H1 (cell line): ENCODE measurements around the gene SKAP1. TPM values are rescaled to one million over a fixed set of nuclear protein-coding genes. Genes with fewer than 3 reads are reported as not detected.

Experiments used
- CTCF ChIA-PET: fragments of 300-600 bp; sonication (Branson Sonifier 250); formaldehyde crosslinking; loops from one replicate; lab custom pipeline; 2021; ENCODE audit not compliant: partially characterized antibody; lab: Charles Lee
- POLR2A ChIA-PET: fragments of 300-600 bp; sonication (Branson Sonifier 250); formaldehyde crosslinking; loops from one replicate; lab custom pipeline; 2021; ENCODE audit warnings: inconsistent platforms; ENCODE audit not compliant: partially characterized antibody; lab: Charles Lee
- DNase-seq, 2 experiments: peaks; one replicate each; pipeline versions ENCODE4 v3.0.0 to v3.0.0-alpha.2; 2010 to 2022; ENCODE audit warnings: low spot score in 2 of 2, low read depth in 1 of 2, mixed read lengths in 1 of 2
- FAIRE-seq: peaks from 2 replicates; lab custom pipeline; 2011; peaks lifted over from hg19 to GRCh38; lab: Jason Lieb, UNC
- H2AFZ ChIP-seq: 2 replicates; pipeline ENCODE4 v1.8.1; 2012; ENCODE audit warnings: low read length, inconsistent platforms
- H2AK5ac ChIP-seq: 2 replicates; pipeline ENCODE4 v1.6.1; 2013; ENCODE audit warnings: low read depth, low read length
- H2BK120ac ChIP-seq: replicated peaks from 2 replicates; pipeline ENCODE3; 2013; ENCODE audit warnings: low read depth, low read length, inconsistent platforms
- H2BK12ac ChIP-seq: 2 replicates; pipeline ENCODE4 v1.6.1; 2013; ENCODE audit warnings: low read depth, low read length
- H2BK15ac ChIP-seq: 2 replicates; pipeline ENCODE4 v1.6.1; 2013; ENCODE audit warnings: low read length
- H2BK20ac ChIP-seq: 2 replicates; pipeline ENCODE4 v1.6.1; 2013; ENCODE audit warnings: low read length
- H2BK5ac ChIP-seq: 2 replicates; pipeline ENCODE4 v1.6.1; 2013; ENCODE audit warnings: low read depth, low read length
- H3K14ac ChIP-seq: 2 replicates; pipeline ENCODE4 v1.6.1; 2013; ENCODE audit warnings: inconsistent platforms; ENCODE audit not compliant: insufficient read length
- H3K18ac ChIP-seq: 2 replicates; pipeline ENCODE4 v1.6.1; 2013; ENCODE audit warnings: low read length; ENCODE audit errors: extremely low read depth
- H3K23ac ChIP-seq: 2 replicates; pipeline ENCODE4 v1.6.1; 2013; ENCODE audit warnings: inconsistent platforms; ENCODE audit not compliant: insufficient read length
- H3K23me2 ChIP-seq: 2 replicates; pipeline ENCODE4 v1.6.1; 2013; ENCODE audit warnings: low read depth, low read length
- H3K27ac ChIP-seq: 2 replicates; pipeline ENCODE4 v1.6.1; 2011; ENCODE audit warnings: low read depth, low read length, inconsistent platforms
- H3K27me3 ChIP-seq, 4 experiments: replicated peaks in 1 of 4; 1 replicate in 1 of 4; 2 replicates in 3 of 4; pipeline versions ENCODE4 v1.6.1 to v1.8.1; 2011 to 2013; ENCODE audit warnings: low read length in 3 of 4, mild to moderate bottlenecking in 3 of 4, inconsistent platforms in 2 of 4, mixed read lengths in 2 of 4, moderate library complexity in 1 of 4; ENCODE audit not compliant: control insufficient read depth in 3 of 4, insufficient read depth in 3 of 4; ENCODE audit errors: extremely low read depth in 1 of 4
- H3K36me3 ChIP-seq, 4 experiments: 2 replicates each; pipeline versions ENCODE4 v1.6.1 to v1.8.1; 2011 to 2013; ENCODE audit warnings: mild to moderate bottlenecking in 4 of 4, low read length in 3 of 4, moderate library complexity in 2 of 4, control low read depth in 1 of 4, inconsistent platforms in 1 of 4; ENCODE audit not compliant: insufficient read depth in 4 of 4, control insufficient read depth in 2 of 4
- H3K4ac ChIP-seq: replicated peaks from 2 replicates; pipeline ENCODE3; 2013; ENCODE audit warnings: low read length, low read depth, mixed read lengths, inconsistent platforms; ENCODE audit not compliant: insufficient read length
- H3K4me1 ChIP-seq, 4 experiments: replicated peaks in 1 of 4; 1 replicate in 1 of 4; 2 replicates in 3 of 4; pipeline versions ENCODE4 v1.6.1 to v1.8.1; 2011 to 2013; ENCODE audit warnings: low read length in 3 of 4, inconsistent platforms in 2 of 4, mixed read lengths in 1 of 4; ENCODE audit not compliant: insufficient read depth in 4 of 4, control insufficient read depth in 3 of 4
- H3K4me2 ChIP-seq, 2 experiments: 2 replicates each; pipeline versions ENCODE4 v1.6.1 to v1.8.1; 2011 to 2013; ENCODE audit warnings: low read depth in 2 of 2, low read length in 2 of 2, control low read depth in 1 of 2, inconsistent platforms in 1 of 2, mild to moderate bottlenecking in 1 of 2; ENCODE audit not compliant: insufficient read depth in 1 of 2
- H3K4me3 ChIP-seq, 4 experiments: fragments of 200-600, 300-600 bp in 1 of 4; sonication (generic), shearing (Covaris generic), sonication (Bioruptor Twin) in 1 of 4; 2 replicates each; pipeline versions ENCODE4 v1.5.1 to v1.8.1; 2011 to 2016; ENCODE audit warnings: low read length in 4 of 4, low read depth in 3 of 4, control low read depth in 2 of 4, inconsistent platforms in 2 of 4, mild to moderate bottlenecking in 2 of 4, mixed read lengths in 1 of 4, moderate library complexity in 1 of 4; ENCODE audit not compliant: insufficient read depth in 2 of 4; ENCODE audit errors: extremely low read depth in 1 of 4
- H3K56ac ChIP-seq: replicated peaks from 2 replicates; pipeline ENCODE3; 2013; ENCODE audit warnings: low read depth, mild to moderate bottlenecking, mixed read lengths, low read length, inconsistent platforms; ENCODE audit not compliant: insufficient read length
- H3K79me1 ChIP-seq: 2 replicates; pipeline ENCODE4 v1.6.1; 2013; ENCODE audit warnings: low read depth, low read length, control low read depth
- H3K79me2 ChIP-seq, 2 experiments: 2 replicates each; pipeline versions ENCODE4 v1.6.1 to v1.8.1; 2012 to 2013; ENCODE audit warnings: low read length in 2 of 2, mild to moderate bottlenecking in 2 of 2, inconsistent platforms in 1 of 2; ENCODE audit not compliant: insufficient read depth in 2 of 2, control insufficient read depth in 1 of 2
- H3K9ac ChIP-seq, 4 experiments: replicated peaks in 1 of 4; 1 replicate in 1 of 4; 2 replicates in 3 of 4; pipeline versions ENCODE4 v1.6.1 to v1.8.1; 2011 to 2013; ENCODE audit warnings: low read depth in 3 of 4, low read length in 3 of 4, control low read depth in 2 of 4, mild to moderate bottlenecking in 2 of 4, moderate library complexity in 2 of 4, inconsistent platforms in 1 of 4; ENCODE audit errors: extremely low read depth in 1 of 4
- H3K9me3 ChIP-seq, 2 experiments: 2 replicates each; pipeline versions ENCODE4 v1.6.1 to v1.8.1; 2012 to 2013; ENCODE audit warnings: mild to moderate bottlenecking in 2 of 2, moderate library complexity in 2 of 2, control low read depth in 1 of 2, inconsistent platforms in 1 of 2, low read depth in 1 of 2, low read length in 1 of 2, mixed read lengths in 1 of 2; ENCODE audit not compliant: insufficient read depth in 2 of 2
- H4K20me1 ChIP-seq, 2 experiments: replicated peaks in 1 of 2; 2 replicates each; pipeline versions ENCODE3 to v1.8.1; 2011 to 2013; ENCODE audit warnings: inconsistent platforms in 2 of 2, low read length in 2 of 2, mild to moderate bottlenecking in 1 of 2; ENCODE audit not compliant: insufficient read depth in 2 of 2, control insufficient read depth in 1 of 2
- H4K5ac ChIP-seq: 2 replicates; pipeline ENCODE4 v1.6.1; 2013; ENCODE audit warnings: low read length, low read depth, mixed read lengths, inconsistent platforms; ENCODE audit not compliant: insufficient read length
- H4K8ac ChIP-seq: 2 replicates; pipeline ENCODE4 v1.8.0; 2013; ENCODE audit warnings: mild to moderate bottlenecking, moderate library complexity, low read length, inconsistent platforms; ENCODE audit not compliant: insufficient read depth; ENCODE audit errors: extremely low read depth
- H4K91ac ChIP-seq: replicated peaks from 2 replicates; pipeline ENCODE3; 2013; ENCODE audit warnings: low read length, mixed read lengths, inconsistent platforms; ENCODE audit not compliant: insufficient read length
- WGBS, 2 experiments: shearing (Covaris generic) in 1 of 2; methylation state at CpG; one replicate each; pipeline versions ENCODE4 v1.1.6 to v1.1.7; 2013 to 2015; ENCODE audit warnings: low lambda C conversion rate in 2 of 2, mixed read lengths in 2 of 2, inconsistent platforms in 1 of 2, low coverage in 1 of 2, missing lambda C conversion rate in 1 of 2; ENCODE audit not compliant: insufficient replicate concordance in 2 of 2, insufficient coverage in 1 of 2, insufficient read length in 1 of 2; ENCODE audit errors: extremely low coverage in 1 of 2, missing lambda C conversion rate in 1 of 2; 5-methylcytosine and 5-hydroxymethylcytosine counted together
- polyA plus RNA-seq, 7 experiments: library from polyadenylated mRNA; depleted of rRNA in 3 of 7; stranded (reverse) in 5 of 7; unstranded in 2 of 7; fragments of >200 nt in 5 of 7; fragments of 200-250 nt in 2 of 7; gene quantifications; 1 replicate in 5 of 7; 2 replicates in 1 of 7; 4 replicates in 1 of 7; pipeline versions ENCODE4 v1.2.1 to v1.2.3, GENCODE V29; 2011 to 2013; ENCODE audit warnings: missing spikeins in 2 of 7, mixed read lengths in 2 of 7
- total RNA-seq: library from RNA; stranded (reverse); fragmentation: NEBNext Ultra II Directional; extraction: Animal tissue kit (Norgen Biotek cat#: 25700); gene quantifications from 2 replicates; pipeline ENCODE4 v1.2.1, GENCODE V29; 2021

SKAP1 gene
- total and polyA plus RNA-seq, 2 of the 8 experiments (the other 6 are each of a cell fraction or from before 2014, with no cell fraction given), result not detected

DNA sequence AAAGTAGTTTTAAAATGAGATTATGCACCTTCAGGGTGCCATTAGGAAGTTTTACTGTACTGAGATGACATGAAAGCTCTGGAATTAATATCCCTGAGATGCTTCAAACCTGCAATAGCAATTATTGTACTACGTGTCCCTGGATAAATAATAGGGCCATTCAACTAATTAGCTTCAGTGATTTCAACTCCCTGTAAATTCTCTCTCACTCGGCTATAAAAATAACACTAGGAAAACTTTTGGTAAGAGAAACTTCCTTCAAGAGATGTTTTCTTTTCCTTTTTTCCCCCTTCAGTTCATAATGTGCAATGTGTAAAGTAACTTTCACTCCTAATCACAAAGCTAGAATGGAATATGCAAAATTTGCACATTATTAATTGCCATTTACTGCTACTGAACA lies 176.0 kb downstream of the SKAP1 start:
- Histone ChIP-seq H3K4ac (no peak overlapping the region), H3K27me3 (no peaks in the 10 kb centered on the region; a peak in 1 of 7 replicates), H3K9ac (no peak overlapping the region), H2BK5ac (no peak overlapping the region), H3K14ac (no peak overlapping the region), H2AFZ (no peak overlapping the region), H4K91ac (no peak overlapping the region), H3K79me2 (no peaks in the 10 kb centered on the region), H2AK5ac (no peak overlapping the region), H2BK12ac (no peak overlapping the region), H3K18ac (no peak overlapping the region), H2BK15ac (no peak overlapping the region), H3K56ac (no peak overlapping the region), H3K79me1 (no peaks in the 10 kb centered on the region), H4K8ac (no peak overlapping the region), H2BK20ac (no peak overlapping the region), H4K5ac (no peak overlapping the region), H3K9me3 (no peaks in the 10 kb centered on the region), H2BK120ac (no peak overlapping the region), H3K4me3 (no peak overlapping the region), H3K4me1 (peaks cover 0 to 4% (median 0%) of the 10 kb centered on the region in 4 experiments; a peak in 1 of 7 replicates), H4K20me1 (no peaks in the 10 kb centered on the region), H3K23ac (no peak overlapping the region), H3K27ac (no peak overlapping the region), H3K36me3 (no peaks in the 10 kb centered on the region), H3K23me2 (no peaks in the 10 kb centered on the region), H3K4me2 (no peak overlapping the region)
- 85% methylated on average over 2 of the region's 2 CpGs; no CpG with 5 or more reads in 1 of the 2 experiments for WGBS, 2 experiments
- ChIA-PET CTCF (interaction anchor here (1.0 to 2.4 kb wide), 4 partner anchors 10 to 121 kb away, joined by 3 to 12 read pairs (median 4); no protein-coding TSS in a partner anchor), POLR2A (interaction anchor here (1.2 kb wide), 1 partner anchor 9 kb away, joined by 4 read pairs; no protein-coding TSS in a partner anchor)
- FAIRE-seq, result no peak
- DNase-seq, result no peak
